Amniotic stem cell (primary cell): ENCODE data around the gene LPAR3.

Experiments used
- DNase-seq: peaks from one replicate; lab custom pipeline; 2025; lab: John Stamatoyannopoulos, UW

The LPAR3 gene

GRCh38 chr1:84827555-84827954, 65.5 kb downstream of the LPAR3 start:
- no peak for DNase-seq

GRCh38 chr1:84825161-84825560, 67.8 kb downstream of the LPAR3 start:
- DNase-seq, result no peak

GRCh38 chr1:84823991-84824390, 69.0 kb downstream of the LPAR3 start:
- no peak for DNase-seq

DNA sequence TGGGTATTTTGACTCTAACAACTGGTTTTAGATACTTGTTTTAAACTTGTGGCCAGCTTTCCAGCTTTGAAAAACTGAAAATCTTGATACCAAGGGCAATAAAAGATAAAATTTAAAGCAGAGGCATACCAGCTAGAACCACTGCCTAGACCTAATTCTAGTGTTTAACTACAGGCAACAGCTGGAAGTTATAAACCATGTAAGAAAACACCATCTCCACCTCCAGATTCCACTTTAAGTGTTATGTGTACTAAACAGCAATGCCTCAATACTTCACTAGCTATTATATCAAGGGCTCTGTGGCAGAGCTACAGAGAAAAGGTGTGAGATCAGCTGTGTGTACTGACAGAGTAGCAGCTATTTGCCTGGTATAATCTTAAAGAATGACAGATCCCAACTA, 69.5 kb downstream of the LPAR3 start:
- DNase-seq, result no peak

DNA sequence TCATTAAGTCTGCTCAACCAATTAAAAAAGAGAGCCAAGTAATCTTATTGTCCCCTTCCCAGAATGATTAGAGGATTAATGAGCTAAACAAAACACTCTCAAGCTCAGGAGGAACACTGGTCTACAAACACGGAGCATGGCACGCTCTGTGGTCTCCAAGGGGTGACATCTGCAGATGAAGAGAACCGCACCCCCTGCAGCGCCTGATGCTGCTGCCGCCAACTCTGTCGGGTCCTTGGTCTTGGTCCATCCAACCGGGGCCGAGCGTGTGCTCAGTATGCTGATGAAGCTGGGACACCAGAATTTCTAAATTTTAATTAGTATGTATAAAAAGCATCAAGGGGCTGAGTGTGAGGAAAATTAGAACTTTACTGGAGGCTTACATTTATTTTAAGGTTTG, 82.7 kb downstream of the LPAR3 start:
- no peak for DNase-seq

DNA sequence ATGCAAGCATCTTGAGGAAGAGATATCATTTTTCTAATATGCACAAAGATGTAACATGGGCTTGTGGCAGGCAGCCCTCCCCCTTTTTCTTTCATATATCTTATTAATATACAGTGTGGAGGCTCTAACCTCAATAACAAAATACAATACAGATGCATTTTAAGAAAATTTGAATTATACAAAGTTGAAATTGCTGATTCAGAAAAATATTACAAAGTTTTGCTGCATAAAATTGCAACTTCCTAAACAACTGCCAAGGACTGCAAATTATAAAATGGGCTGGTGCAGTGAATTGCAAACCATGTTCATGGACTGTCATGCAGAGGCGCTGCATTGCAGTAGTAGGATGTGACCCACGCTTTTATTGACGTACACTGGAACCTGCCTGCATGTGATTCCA, 84.0 kb downstream of the LPAR3 start:
- DNase-seq, result no peak

GRCh38 chr1:84803604-84804003, 89.4 kb downstream of the LPAR3 start:
- DNase-seq, result no peak

DNA sequence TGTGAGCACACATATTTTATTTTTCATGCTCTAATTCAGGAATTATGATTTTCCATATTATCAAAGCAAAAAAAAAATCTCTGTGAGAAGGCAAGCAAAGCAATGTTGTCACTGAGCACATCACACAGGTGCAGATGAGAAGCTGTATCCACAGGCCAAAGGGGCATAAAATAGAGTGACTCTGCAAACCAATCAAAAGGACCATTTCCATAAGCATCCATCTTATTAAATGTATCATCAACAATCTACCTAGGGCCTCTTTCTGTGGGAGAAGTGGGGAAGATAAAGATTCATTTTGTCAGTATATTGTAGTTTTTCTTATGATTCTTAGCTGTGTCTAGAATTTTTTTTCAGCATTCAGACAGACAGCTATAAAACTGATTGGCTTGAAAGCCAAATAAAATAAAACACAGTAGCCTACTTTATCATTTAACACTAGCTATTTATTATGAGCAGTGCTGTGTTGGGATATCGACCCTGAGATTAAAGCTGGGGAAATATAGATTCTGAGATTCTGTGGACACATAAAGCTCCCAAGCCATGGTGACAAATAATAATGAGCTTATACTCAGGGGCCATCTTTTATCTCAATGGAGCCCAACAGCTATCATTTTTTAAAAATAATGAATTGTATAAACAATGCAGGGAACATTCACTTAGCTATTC, 90.3 kb downstream of the LPAR3 start:
- DNase-seq, result no peak

GRCh38 chr1:84800090-84801073, 92.6 kb downstream of the LPAR3 start:
- DNase-seq, result no peak

DNA sequence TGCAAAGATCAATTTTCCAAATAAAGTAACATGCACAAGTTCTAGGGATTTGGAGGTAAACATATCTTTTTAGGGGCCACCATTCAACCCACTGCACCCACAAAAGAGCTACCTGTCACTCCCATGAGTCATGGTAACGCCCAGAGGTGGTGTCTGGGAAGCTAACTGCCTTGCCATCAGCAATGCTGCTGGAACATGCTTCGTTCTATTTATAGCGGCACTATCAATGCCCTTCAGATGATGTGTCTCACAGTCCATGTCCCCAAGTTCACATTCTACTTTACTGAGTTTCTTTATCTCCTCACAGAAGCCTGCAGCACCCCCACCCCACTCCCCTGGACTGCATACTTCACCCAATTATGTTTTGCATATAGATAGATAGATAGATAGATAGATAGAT, 95.4 kb downstream of the LPAR3 start:
- DNase-seq, result no peak

- no peak for DNase-seq
These were observed 96.9 kb downstream of the LPAR3 start for GRCh38 chr1:84795966-84796600.

DNA sequence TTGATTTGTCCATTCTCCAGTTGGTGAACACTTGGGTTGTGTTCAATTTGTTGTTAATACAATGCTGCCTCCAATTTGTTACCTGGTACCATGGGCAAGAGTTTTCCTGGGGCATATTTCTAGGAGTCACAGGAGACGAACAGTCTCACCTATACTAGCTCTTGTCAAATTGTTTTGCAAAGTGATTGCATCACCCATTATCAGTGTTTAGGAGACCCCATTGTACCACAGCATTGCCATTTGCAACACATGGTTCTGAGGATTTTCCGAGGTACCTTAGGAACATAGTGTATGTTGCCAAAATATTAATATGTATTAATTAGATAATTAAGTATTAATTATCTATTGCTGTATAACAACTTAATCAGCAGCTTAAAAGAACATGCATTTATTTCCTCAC, 97.8 kb downstream of the LPAR3 start:
- DNase-seq, result no peak

DNA sequence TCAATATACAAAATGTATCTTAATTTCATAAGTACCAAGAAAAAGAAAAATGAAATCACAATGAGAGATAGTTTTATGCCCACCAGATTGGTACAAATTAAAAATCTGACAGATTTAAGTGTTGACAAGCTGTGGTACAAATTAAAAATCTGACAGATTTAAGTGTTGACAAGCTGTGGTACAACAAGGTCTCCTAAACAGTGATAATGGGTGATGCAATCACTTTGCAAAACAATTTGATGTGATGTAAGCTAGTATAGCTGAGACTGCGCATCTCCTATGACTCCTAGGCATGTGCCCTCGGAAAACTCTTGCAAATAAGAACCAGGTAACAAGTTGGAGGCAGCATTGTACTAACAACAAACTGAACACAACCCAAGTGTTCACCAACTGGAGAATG, 100.6 kb downstream of the LPAR3 start:
- no peak for DNase-seq

GRCh38 chr1:84789014-84789413, 104.0 kb downstream of the LPAR3 start:
- no peak for DNase-seq

- no peak for DNase-seq
These were observed 107.6 kb downstream of the LPAR3 start for GRCh38 chr1:84785271-84786036.

DNA sequence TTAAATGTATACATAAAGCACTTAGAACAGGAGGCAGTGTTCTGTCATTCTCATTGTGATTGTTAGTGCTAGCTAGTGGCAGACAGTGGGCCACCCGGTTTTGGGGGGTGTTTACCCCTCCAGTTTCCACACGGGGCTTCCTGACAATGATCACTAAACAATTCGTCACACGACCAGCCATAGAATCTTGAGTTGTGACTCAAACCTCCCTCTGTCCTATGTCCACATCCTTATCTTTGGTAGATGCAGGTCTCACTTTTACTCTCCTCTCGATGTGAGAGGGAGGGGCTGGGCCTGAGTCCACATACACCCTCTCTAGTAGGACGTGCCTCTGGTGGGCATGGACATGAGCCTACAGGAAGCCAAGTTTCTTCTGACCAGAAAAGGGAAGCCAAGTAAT, 110.1 kb downstream of the LPAR3 start:
- DNase-seq, result no peak

DNA sequence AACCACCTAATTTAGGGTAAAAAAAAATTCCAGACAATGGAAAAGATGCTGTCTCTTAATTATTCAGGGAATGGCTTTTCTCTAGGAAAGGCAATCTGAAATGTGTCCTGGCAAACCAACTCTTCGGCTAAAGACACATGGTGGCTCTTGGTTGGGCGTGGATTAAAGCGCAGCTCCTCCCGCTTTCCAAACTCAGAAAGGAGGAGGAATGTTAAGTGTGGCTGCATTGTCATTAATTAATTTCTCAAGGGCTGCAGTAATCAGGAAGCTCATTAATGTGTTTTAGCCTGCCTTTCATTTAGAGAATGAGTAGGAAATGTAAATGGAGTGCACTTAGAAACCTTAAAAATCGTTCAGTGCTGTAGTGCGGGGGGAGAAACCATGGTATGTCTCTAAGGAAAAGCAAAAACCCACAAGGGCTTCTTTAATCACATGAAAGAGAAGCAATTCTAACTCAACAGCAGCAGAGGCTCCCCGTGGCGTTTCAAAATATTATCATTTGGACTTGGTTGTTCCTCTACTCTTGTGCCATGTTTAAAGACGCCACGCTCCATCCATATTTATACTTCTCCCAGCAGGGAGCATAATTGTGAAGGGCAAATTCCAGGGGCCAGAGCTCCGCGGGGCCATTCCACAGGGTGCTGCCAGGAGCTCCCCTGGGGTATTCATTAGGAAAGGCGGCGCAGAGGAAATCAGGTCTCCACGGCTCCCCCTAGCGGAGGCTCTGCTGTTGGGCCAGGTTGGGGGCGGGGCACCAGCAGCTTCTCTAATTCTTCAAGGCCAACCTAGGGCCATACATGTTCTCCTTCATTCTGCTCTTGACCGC, 110.8 kb downstream of the LPAR3 start:
- DNase-seq, result no peak

- no peak for DNase-seq
These were observed 112.8 kb downstream of the LPAR3 start for GRCh38 chr1:84780000-84780716.

GRCh38 chr1:84776639-84777038, 116.4 kb downstream of the LPAR3 start:
- DNase-seq, result no peak

DNA sequence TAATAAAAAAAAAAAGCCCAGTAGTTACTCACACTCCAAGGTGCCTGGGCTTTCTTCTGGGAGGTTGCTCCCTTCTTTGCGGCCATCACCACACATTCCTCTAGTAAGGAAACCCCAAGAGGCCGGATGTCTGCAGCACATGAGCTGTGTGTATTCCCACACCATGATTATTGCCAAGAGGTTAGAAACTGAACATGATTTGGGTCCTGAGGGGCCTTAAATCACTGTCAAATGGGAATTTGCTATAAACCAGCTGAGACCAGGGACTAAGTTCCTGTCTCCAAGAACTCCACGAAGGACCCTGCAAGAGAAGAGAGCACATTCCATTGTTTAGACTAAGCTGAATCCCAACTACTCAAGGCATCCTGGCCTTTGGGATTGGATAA, 117.5 kb downstream of the LPAR3 start:
- DNase-seq, result no peak
